GM06990 (cell line): ENCODE data around the gene OBSCN.

Experiments
- DNase-seq: peaks from one replicate; pipeline ENCODE4 v3.0.0-alpha.2; 2011; ENCODE audit not compliant: insufficient read length; ENCODE audit errors: extremely low read depth
- H3K27me3 ChIP-seq: replicated peaks from 2 replicates; pipeline ENCODE4 v1.6.0; 2011; ENCODE audit warnings: low read length; ENCODE audit not compliant: control insufficient read depth, insufficient read depth
- H3K36me3 ChIP-seq: 2 replicates; pipeline ENCODE4 v1.5.1; 2011; ENCODE audit warnings: low read length; ENCODE audit not compliant: control insufficient read depth, insufficient read depth
- H3K4me3 ChIP-seq: replicated peaks from 2 replicates; pipeline ENCODE4 v1.5.1; 2011; ENCODE audit warnings: low read depth, mild to moderate bottlenecking, control low read depth, low read length
- TF ChIP-seq, protein P1 (sequence below): IDR thresholded peaks from 2 replicates; pipeline ENCODE4 v1.5.1; 2011; ENCODE audit warnings: low read length, control low read depth, mild to moderate bottlenecking, inconsistent platforms; ENCODE audit not compliant: insufficient read depth, poor library complexity, severe bottlenecking

OBSCN gene

DNA sequence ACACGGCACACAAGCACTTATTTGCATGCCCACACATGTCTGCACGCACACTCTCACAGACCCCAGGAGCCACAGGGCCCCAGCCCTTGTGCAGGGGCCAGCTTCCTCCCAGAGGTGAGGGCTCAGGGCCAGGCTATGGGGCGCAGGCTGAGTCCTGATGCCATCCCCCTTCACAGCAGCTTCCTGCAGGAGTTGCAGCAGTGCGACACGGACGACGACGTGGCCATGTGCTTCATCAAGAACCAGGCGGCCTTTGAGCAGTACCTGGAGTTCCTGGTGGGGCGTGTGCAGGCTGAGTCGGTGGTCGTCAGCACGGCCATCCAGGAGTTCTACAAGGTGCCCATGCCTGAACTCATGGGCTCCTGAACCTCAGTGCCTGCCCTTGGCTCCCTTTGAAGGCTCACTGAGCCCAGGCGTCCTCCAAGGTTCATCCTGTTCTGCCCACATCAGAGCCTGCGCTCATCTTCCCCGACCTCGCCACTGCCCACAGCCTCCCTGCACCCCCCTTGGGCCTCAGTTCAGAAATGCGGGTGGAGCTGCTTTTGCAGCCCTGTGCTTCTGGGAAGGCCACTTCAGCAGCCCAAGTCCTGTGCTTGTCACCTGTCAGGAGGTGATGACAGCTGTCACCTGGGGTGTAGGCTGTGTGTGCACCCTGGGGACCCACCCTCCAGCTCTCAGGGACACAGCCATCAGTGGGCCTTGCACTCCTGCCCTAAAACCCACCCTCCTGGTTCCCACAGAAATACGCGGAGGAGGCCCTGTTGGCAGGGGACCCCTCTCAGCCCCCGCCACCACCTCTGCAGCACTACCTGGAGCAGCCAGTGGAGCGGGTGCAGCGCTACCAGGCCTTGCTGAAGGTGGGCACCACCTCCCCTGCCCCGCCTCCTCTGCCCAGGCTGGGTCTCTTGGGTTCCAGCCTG is 132.2 kb downstream of the OBSCN start:
- Histone ChIP-seq H3K4me3 (no peak overlapping the region), H3K27me3 (no peaks in the 10 kb centered on the region; the same call in 1 of the 2 replicates), H3K36me3 (no peaks in the 10 kb centered on the region)
- TF ChIP-seq, protein P1, sequence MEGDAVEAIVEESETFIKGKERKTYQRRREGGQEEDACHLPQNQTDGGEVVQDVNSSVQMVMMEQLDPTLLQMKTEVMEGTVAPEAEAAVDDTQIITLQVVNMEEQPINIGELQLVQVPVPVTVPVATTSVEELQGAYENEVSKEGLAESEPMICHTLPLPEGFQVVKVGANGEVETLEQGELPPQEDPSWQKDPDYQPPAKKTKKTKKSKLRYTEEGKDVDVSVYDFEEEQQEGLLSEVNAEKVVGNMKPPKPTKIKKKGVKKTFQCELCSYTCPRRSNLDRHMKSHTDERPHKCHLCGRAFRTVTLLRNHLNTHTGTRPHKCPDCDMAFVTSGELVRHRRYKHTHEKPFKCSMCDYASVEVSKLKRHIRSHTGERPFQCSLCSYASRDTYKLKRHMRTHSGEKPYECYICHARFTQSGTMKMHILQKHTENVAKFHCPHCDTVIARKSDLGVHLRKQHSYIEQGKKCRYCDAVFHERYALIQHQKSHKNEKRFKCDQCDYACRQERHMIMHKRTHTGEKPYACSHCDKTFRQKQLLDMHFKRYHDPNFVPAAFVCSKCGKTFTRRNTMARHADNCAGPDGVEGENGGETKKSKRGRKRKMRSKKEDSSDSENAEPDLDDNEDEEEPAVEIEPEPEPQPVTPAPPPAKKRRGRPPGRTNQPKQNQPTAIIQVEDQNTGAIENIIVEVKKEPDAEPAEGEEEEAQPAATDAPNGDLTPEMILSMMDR = no peak
- no peak for DNase-seq

DNA sequence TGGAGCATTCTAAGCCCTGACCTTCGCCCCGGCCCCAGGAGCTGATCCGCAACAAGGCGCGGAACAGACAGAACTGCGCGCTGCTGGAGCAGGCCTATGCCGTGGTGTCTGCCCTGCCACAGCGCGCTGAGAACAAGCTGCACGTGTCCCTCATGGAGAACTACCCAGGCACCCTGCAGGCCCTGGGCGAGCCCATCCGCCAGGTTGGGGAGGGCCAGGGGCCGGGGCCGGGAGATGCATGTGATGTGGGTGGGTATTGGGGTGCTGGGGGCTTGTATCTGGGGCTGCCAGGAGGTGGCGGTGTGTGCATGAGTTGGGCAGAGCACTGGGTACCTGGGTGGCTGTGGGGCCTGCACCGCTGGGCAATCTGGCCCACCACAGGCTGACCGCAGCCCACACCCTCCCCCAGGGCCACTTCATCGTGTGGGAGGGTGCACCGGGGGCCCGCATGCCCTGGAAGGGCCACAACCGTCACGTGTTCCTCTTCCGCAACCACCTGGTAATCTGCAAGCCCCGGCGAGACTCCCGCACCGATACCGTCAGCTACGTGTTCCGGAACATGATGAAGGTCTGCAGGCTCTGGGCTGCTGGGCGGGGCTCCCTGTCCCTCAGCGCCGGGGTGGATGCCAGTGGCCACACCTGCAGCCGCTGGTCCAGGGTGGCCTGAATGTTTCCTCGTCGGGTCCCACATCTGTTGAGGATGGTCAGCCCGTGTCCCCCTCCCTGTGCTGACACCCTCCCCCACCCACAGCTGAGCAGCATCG is 133.0 kb downstream of the OBSCN start:
- no peak overlapping the region for H3K4me3 ChIP-seq
- peak; percentile 9 for DNase-seq
- TF ChIP-seq, protein P1 = peak; percentile 37
- no peaks in the 10 kb centered on the region for H3K36me3 ChIP-seq
- no peaks in the 10 kb centered on the region; the same call in 1 of the 2 replicates for H3K27me3 ChIP-seq

DNA sequence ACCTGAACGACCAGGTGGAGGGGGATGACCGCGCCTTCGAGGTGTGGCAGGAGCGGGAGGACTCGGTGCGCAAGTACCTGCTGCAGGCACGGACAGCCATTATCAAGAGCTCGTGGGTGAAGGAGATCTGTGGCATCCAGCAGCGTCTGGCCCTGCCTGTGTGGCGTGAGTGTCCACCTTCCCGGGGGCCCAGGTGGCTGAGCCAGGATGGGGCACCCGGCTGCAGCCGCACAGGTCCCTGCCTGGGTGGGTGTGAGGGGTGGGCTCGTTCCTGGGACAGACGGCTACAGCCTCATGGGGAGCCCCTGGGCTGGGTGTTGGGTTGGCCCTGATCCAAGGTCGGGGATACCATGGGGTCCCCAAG is 133.6 kb downstream of the OBSCN start:
- no peak overlapping the region for H3K4me3 ChIP-seq
- DNase-seq = peak; percentile 1
- H3K36me3 ChIP-seq = no peaks in the 10 kb centered on the region
- TF ChIP-seq, protein P1 = no peak
- no peaks in the 10 kb centered on the region; the same call in 1 of the 2 replicates for H3K27me3 ChIP-seq

DNA sequence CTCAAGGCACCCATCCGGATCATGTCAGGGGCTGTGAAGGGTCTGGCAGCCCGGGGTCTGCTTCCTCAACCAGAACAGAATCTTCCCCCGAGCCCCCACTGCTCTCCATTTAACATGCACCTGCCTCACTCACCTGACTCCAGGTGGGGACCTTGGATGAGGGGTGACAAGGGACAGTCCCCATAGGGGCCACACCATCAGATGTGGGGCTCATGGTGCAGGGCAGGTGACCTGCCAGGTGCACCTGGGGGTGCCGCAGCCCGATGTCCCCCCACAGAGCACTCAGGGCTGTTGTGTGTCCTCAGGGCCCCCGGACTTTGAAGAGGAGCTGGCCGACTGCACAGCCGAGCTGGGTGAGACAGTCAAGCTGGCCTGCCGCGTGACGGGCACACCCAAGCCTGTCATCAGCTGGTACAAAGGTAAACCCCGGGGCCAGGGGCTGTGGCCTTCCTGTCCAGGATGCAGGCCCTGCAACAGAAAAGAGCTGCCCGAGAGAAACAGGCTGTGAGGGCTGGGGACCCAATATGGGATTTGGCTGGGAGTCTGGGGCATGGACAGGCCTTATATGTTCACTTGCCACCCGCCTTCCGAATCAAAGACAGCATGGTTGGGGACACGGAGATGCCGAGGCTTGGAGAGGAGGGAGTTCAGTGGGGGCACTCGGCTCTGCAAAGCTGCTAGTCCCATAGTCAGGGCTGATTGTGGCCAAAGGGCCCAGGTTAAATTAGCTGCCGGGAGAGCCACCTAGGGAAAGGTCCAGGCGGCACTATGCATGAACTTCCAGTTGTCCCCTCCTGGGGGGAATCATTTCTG is 134.2 kb downstream of the OBSCN start:
- TF ChIP-seq, protein P1 = no peak
- no peak for DNase-seq
- H3K4me3 ChIP-seq = no peak overlapping the region
- H3K36me3 ChIP-seq = no peaks in the 10 kb centered on the region
- H3K27me3 ChIP-seq = no peaks in the 10 kb centered on the region

DNA sequence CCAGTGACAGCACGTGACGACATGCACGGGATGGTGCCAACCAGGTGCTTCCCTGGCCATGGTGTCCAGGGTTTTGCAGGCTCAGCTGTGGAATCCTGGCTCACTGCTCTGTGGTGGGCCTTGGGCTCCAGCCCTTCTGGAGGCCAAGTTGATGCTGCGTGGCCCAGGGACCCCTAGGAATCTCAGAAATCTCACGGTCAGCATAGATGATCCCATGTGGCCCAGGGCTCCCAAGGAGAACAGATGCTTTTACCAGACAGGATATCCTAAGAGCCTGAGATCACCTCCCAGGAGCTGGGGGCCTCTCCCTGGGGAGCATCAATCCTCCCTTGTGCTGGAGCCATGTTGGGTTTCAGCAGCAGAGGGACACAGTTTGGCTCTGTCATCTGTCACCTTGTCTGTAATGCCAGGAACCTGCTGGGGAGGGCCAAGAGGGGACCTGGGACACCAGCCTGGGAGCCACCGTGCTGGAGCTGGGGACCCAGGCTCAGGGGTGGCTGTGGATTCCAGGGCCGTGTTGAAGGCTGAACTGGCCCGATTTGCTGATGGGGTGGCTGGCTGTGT is 134.9 kb downstream of the OBSCN start:
- Histone ChIP-seq H3K36me3 (no peaks in the 10 kb centered on the region), H3K4me3 (no peak overlapping the region), H3K27me3 (no peaks in the 10 kb centered on the region)
- no peak for DNase-seq
- TF ChIP-seq, protein P1 = no peak
